ENCODE measurements around the gene TTC24. TPM values are rescaled to one million over a fixed set of nuclear protein-coding genes. Genes with fewer than 3 reads are reported as not detected.

Gene TTC24
- total RNA-seq, 2 experiments from 2014 or later = 12.6 to 16.9 TPM

- CTCF ChIA-PET = no interaction called here
- Mint-ChIP-seq H3K36me3 (peaks cover 23% of the 10 kb centered on the region), H3K4me3 (no peak overlapping the region), H3K27ac (no peak overlapping the region), H3K27me3 (no peaks in the 10 kb centered on the region), H3K9me3 (ENCODE audit: low read depth) (no peaks in the 10 kb centered on the region), H3K4me1 (no peaks in the 10 kb centered on the region)
- ATAC-seq = no peak
- no peak for DNase-seq
Observed at GRCh38 chr1:156559797-156560385, 19.6 kb upstream of the TTC24 start.

GRCh38 chr1:156560585-156561163 is 18.8 kb upstream of the TTC24 start:
- H3K36me3 Mint-ChIP-seq = peaks cover 22% of the 10 kb centered on the region
- no peaks in the 10 kb centered on the region for H3K27me3 Mint-ChIP-seq
- H3K4me1 Mint-ChIP-seq = no peaks in the 10 kb centered on the region
- CTCF ChIA-PET = interaction anchor here (1.4 to 1.8 kb wide), 2 partner anchors 13 to 175 kb away, joined by 3 to 6 read pairs; no protein-coding TSS in a partner anchor
- no peak overlapping the region for H3K27ac Mint-ChIP-seq
- no peaks in the 10 kb centered on the region for H3K9me3 Mint-ChIP-seq (ENCODE audit: low read depth)
- DNase-seq = no peak
- ATAC-seq = no peak
- H3K4me3 Mint-ChIP-seq = no peak overlapping the region

- H3K4me1 Mint-ChIP-seq = no peaks in the 10 kb centered on the region
- H3K27ac Mint-ChIP-seq = no peak overlapping the region
- no peak overlapping the region for H3K4me3 Mint-ChIP-seq
- ATAC-seq (no peak), DNase-seq (no peak)
- H3K9me3 Mint-ChIP-seq (ENCODE audit: low read depth) = no peaks in the 10 kb centered on the region
- peaks cover 19% of the 10 kb centered on the region for H3K36me3 Mint-ChIP-seq
- H3K27me3 Mint-ChIP-seq = no peaks in the 10 kb centered on the region
- CTCF ChIA-PET = interaction anchor here (1.0 to 3.2 kb wide), 2 partner anchors 17 to 85 kb away, joined by 5 to 9 read pairs; no protein-coding TSS in a partner anchor
Observed at GRCh38 chr1:156565519-156565918, 14.0 kb upstream of the TTC24 start.

GRCh38 chr1:156566436-156566835 is 13.1 kb upstream of the TTC24 start:
- no peak for DNase-seq
- no peaks in the 10 kb centered on the region for H3K9me3 Mint-ChIP-seq (ENCODE audit: low read depth)
- H3K4me3 Mint-ChIP-seq = no peak overlapping the region
- peaks cover 19% of the 10 kb centered on the region for H3K36me3 Mint-ChIP-seq
- H3K27me3 Mint-ChIP-seq = peaks cover 3% of the 10 kb centered on the region
- ATAC-seq = no peak
- H3K27ac Mint-ChIP-seq = no peak overlapping the region
- CTCF ChIA-PET = interaction anchor here (0.6 to 3.2 kb wide), 4 partner anchors 11 to 86 kb away, joined by 3 to 9 read pairs (median 4); no protein-coding TSS in a partner anchor
- peaks cover 8% of the 10 kb centered on the region for H3K4me1 Mint-ChIP-seq

- ATAC-seq (no peak), DNase-seq (no peak)
- Mint-ChIP-seq H3K9me3 (ENCODE audit: low read depth) (no peaks in the 10 kb centered on the region), H3K4me3 (peak overlapping the region; percentile 91), H3K36me3 (peaks cover 8% of the 10 kb centered on the region), H3K27me3 (peaks cover 28% of the 10 kb centered on the region), H3K4me1 (peaks cover 26% of the 10 kb centered on the region), H3K27ac (no peak overlapping the region)
- CTCF ChIA-PET = interaction anchor here (0.7 to 4.0 kb wide), 11 partner anchors 11 to 186 kb away, joined by 3 to 18 read pairs (median 4); no protein-coding TSS in a partner anchor
Observed at GRCh38 chr1:156571261-156571852, 8.2 kb upstream of the TTC24 start.

GRCh38 chr1:156571919-156572662 is 7.4 kb upstream of the TTC24 start, which contains the start of gene IQGAP3:
Gene IQGAP3 (minus strand): TSS chr1:156572565. CDS start chr1:156572529, 36 bp downstream.
- H3K36me3 Mint-ChIP-seq = peaks cover 8% of the 10 kb centered on the region
- no peaks in the 10 kb centered on the region for H3K9me3 Mint-ChIP-seq (ENCODE audit: low read depth)
- peak; percentile 95 for ATAC-seq
- peak within 1 kb of the TSS; percentile 91 for H3K4me3 Mint-ChIP-seq
- peak; percentile 86 for DNase-seq
- CTCF ChIA-PET = interaction anchor here (0.7 to 4.0 kb wide), 10 partner anchors 10 to 187 kb away, joined by 3 to 18 read pairs (median 4); no protein-coding TSS in a partner anchor
- H3K4me1 Mint-ChIP-seq = peaks cover 26% of the 10 kb centered on the region
- H3K27me3 Mint-ChIP-seq = peaks cover 28% of the 10 kb centered on the region
- peak within 1 kb of the TSS; percentile 58 for H3K27ac Mint-ChIP-seq

- CTCF ChIA-PET = interaction anchor here (1.7 to 4.0 kb wide), 4 partner anchors 9 to 117 kb away, joined by 4 to 18 read pairs (median 6); no protein-coding TSS in a partner anchor
- Mint-ChIP-seq H3K9me3 (ENCODE audit: low read depth) (no peaks in the 10 kb centered on the region), H3K36me3 (peaks cover 8% of the 10 kb centered on the region), H3K4me3 (peak overlapping the region; percentile 91), H3K27me3 (peaks cover 28% of the 10 kb centered on the region), H3K4me1 (peaks cover 26% of the 10 kb centered on the region), H3K27ac (peak overlapping the region; percentile 58)
- no peak for ATAC-seq
- DNase-seq = no peak
Observed at GRCh38 chr1:156572663-156573018, 6.9 kb upstream of the TTC24 start.

GRCh38 chr1:156574039-156574633 is 5.4 kb upstream of the TTC24 start:
- ATAC-seq (no peak), DNase-seq (no peak)
- Mint-ChIP-seq H3K27me3 (peaks cover 28% of the 10 kb centered on the region), H3K4me3 (no peak overlapping the region), H3K9me3 (ENCODE audit: low read depth) (no peaks in the 10 kb centered on the region), H3K4me1 (peaks cover 26% of the 10 kb centered on the region), H3K36me3 (peaks cover 8% of the 10 kb centered on the region), H3K27ac (no peak overlapping the region)
- CTCF ChIA-PET = interaction anchor here (0.6 to 4.0 kb wide), 4 partner anchors 9 to 871 kb away, joined by 3 to 18 read pairs (median 4); no protein-coding TSS in a partner anchor

GRCh38 chr1:156577550-156577949 is 2.0 kb upstream of the TTC24 start:
- Mint-ChIP-seq H3K4me1 (peaks cover 20% of the 10 kb centered on the region), H3K4me3 (no peak overlapping the region), H3K36me3 (no peaks in the 10 kb centered on the region), H3K27me3 (peaks cover 22% of the 10 kb centered on the region), H3K27ac (no peak overlapping the region), H3K9me3 (ENCODE audit: low read depth) (no peaks in the 10 kb centered on the region)
- no peak for ATAC-seq
- DNase-seq = no peak
- CTCF ChIA-PET = interaction anchor here (0.9 to 2.0 kb wide), 2 partner anchors 23 to 50 kb away, joined by 3 to 7 read pairs; no protein-coding TSS in a partner anchor

GRCh38 chr1:156578055-156578454 is 1.5 kb upstream of the TTC24 start:
- H3K27me3 Mint-ChIP-seq = peaks cover 18% of the 10 kb centered on the region
- no peaks in the 10 kb centered on the region for H3K9me3 Mint-ChIP-seq (ENCODE audit: low read depth)
- peaks cover 17% of the 10 kb centered on the region for H3K4me1 Mint-ChIP-seq
- no peaks in the 10 kb centered on the region for H3K36me3 Mint-ChIP-seq
- ATAC-seq (no peak), DNase-seq (no peak)
- no peak overlapping the region for H3K27ac Mint-ChIP-seq
- H3K4me3 Mint-ChIP-seq = no peak overlapping the region
- CTCF ChIA-PET = interaction anchor here (2.0 kb wide), 1 partner anchor 22 kb away, joined by 7 read pairs; no protein-coding TSS in a partner anchor

GRCh38 chr1:156581661-156582387 is 2.3 kb downstream of the TTC24 start:
- ATAC-seq (peak; percentile 71), DNase-seq (peak; percentile 71)
- H3K9me3 Mint-ChIP-seq (ENCODE audit: low read depth) = no peaks in the 10 kb centered on the region
- CTCF ChIA-PET = interaction anchor here (1.0 to 3.5 kb wide), 26 partner anchors 8 to 196 kb away, joined by 3 to 38 read pairs (median 6); partner anchors contain the start of genes GPATCH4, IQGAP3, MEF2D and NAXE
- H3K27ac Mint-ChIP-seq = peak overlapping the region; percentile 94
- H3K4me3 Mint-ChIP-seq = peak overlapping the region; percentile 82
- H3K27me3 Mint-ChIP-seq = no peaks in the 10 kb centered on the region
- peaks cover 22% of the 10 kb centered on the region for H3K4me1 Mint-ChIP-seq
- no peaks in the 10 kb centered on the region for H3K36me3 Mint-ChIP-seq
